ENCODE data around the gene PPP1R12B. TPM values are rescaled to one million over a fixed set of nuclear protein-coding genes. Genes with fewer than 3 reads are reported as not detected.

Gene PPP1R12B, protein sequence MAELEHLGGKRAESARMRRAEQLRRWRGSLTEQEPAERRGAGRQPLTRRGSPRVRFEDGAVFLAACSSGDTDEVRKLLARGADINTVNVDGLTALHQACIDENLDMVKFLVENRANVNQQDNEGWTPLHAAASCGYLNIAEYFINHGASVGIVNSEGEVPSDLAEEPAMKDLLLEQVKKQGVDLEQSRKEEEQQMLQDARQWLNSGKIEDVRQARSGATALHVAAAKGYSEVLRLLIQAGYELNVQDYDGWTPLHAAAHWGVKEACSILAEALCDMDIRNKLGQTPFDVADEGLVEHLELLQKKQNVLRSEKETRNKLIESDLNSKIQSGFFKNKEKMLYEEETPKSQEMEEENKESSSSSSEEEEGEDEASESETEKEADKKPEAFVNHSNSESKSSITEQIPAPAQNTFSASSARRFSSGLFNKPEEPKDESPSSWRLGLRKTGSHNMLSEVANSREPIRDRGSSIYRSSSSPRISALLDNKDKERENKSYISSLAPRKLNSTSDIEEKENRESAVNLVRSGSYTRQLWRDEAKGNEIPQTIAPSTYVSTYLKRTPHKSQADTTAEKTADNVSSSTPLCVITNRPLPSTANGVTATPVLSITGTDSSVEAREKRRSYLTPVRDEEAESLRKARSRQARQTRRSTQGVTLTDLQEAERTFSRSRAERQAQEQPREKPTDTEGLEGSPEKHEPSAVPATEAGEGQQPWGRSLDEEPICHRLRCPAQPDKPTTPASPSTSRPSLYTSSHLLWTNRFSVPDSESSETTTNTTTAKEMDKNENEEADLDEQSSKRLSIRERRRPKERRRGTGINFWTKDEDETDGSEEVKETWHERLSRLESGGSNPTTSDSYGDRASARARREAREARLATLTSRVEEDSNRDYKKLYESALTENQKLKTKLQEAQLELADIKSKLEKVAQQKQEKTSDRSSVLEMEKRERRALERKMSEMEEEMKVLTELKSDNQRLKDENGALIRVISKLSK
- total RNA-seq, result 1.0 and 1.5 TPM in 2 replicates

DNA sequence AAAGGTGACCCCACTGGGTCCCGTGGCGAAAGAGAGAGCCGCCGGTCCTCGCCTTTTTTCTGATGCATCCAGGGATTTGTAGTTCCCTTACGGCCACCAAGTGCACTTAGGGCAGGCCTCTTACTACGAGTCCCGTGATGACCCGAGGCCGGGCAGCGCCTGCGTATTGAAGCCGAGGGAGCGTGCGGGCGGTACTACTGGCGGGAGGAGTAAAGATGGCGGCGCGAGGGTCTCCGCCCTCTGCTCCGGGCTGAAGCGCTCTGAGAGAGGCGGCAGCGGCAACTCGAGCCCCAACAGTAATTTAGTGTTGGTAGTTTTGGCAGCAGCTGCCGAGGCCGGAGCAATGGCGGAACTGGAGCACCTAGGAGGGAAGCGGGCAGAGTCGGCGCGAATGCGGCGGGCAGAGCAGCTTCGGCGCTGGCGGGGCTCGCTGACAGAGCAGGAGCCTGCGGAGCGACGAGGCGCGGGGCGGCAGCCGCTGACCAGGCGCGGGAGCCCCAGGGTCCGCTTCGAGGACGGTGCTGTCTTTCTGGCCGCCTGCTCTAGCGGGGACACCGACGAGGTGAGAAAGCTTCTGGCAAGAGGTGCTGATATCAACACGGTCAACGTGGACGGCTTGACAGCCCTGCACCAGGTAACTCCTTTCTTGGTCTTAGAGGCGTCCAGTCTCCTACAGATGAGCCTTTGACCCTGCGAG, at the start of gene PPP1R12B:
Gene PPP1R12B (plus strand): TSS at position 191 of the 697 bp plus-strand sequence. CDS start 153 bp downstream, at position 344.

Other genes starting within 250 kb of the PPP1R12B start
- not detected in 2 replicates for gene GPR37L1, start 225.8 kb upstream of the PPP1R12B start, total RNA-seq
- 17.7 and 25.2 TPM in 2 replicates for gene ARL8A, start 204.0 kb upstream of the PPP1R12B start, total RNA-seq
- not detected in 2 replicates for gene PTPN7, start 188.1 kb upstream of the PPP1R12B start, total RNA-seq
- under 0.01 TPM in 1 of 2 replicates, not detected in the other for gene LGR6, start 154.9 kb upstream of the PPP1R12B start, total RNA-seq
- 129 and 133 TPM in 2 replicates for gene UBE2T, start 6.8 kb upstream of the PPP1R12B start, total RNA-seq

All from bronchus fibroblast of lung (primary cell).